Activated CD4-positive, alpha-beta T cell treated with anti-CD3 and anti-CD28 coated beads, Interleukin-2, amount 50 U/mL, for 16 hours (primary cell): ENCODE measurements around the gene C2CD4C.
"Not testable (repeated sequence)": the region's sequence is repeated elsewhere in the genome, so short reads cannot be mapped to it uniquely, and the experiment has no call there.

Experiments used
- DNase-seq: peaks from one replicate; pipeline ENCODE4 v3.0.0-alpha.2; 2020

Gene C2CD4C, protein sequence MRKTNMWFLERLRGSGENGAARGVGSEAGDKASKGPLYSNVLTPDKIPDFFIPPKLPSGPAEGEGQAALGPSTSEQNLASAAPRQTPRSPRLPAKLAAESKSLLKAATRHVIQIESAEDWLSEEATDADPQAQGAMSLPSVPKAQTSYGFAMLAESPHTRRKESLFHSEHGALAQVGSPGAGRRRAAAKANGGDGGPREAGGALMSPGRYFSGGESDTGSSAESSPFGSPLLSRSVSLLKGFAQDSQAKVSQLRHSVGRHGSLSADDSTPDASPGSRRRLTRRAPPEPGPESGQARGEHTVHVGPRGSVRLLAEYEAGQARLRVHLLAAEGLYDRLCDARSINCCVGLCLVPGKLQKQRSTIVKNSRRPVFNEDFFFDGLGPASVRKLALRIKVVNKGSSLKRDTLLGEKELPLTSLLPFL

DNA sequence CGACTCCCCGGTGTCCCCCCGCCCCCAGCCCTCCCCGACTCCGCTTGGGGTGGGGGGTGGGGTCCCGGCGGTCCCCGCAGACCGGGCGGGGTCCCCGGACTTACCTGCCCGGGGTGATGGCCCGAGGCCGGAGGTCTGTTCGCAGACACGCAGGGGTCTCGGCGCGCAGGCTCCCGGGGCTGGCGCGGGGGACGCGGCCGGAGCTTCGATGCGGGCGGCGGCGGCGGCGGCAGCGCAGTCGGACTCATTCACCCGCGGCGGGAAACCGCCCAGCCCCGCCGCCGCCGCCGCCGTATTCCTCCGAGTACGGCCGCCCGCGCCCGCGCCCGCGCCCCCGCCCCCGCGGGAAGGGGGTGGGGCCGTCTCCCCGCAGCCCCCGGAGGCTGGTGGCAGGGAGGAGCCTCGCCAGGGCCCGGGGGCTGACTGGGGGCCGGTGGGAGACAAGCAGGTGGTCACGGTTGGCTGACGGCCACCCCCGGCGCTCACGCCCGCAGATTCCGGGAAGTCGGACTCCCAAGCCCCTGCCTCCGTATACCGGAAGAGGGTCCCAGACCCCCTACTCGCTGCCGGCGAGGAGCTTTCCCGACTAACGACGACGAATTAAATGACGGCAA, at the start of gene C2CD4C:
TSS of gene C2CD4C (minus strand) at position 246 of the 614 bp plus-strand sequence. CDS start 786 bp downstream, outside the sequence.
- DNase-seq = no peak

DNA sequence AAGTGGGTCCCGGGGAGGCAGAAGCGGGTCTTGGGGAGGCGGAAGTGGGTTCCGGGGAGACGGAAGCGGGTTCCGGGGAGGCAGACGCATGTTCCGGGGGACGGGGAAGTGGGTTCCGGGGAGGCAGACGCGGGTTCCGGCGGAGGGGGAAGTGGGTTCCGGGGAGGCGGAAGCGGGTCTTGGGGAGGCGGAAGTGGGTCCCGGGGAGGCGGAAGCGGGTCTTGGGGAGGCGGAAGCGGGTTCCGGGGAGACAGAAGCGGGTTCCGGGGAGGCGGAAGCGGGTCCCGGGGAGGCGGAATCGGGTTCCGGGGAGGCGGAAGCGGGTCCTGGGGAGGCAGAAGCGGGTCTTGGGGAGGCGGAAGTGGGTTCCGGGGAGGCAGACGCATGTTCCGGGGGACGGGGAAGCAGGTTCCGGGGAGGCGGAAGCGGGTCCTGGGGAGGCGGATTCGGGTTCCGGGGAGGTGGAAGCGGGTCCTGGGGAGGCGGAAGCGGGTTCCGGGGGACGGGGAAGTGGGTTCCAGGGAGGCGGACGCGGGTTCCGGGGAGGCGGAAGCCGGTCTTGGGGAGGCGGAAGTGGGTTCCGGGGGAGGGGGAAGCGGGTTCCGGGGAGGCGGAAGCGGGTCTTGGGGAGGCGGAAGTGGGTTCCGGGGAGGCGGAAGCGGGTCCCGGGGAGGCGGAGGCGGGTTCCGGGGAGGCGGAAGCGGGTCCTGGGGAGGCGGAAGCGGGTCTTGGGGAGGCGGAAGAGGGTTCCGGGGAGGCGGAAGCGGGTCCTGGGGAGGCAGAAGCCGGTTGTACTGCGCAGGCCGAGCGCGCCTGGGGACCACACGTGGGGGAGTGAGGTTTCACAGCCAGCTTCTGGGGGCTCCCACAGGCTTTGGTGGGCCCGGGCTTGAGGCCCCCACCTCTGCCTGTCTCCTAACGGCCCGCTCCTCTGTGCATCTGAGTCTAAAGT, 49.4 kb upstream of the C2CD4C start:
- no peak for DNase-seq

DNA sequence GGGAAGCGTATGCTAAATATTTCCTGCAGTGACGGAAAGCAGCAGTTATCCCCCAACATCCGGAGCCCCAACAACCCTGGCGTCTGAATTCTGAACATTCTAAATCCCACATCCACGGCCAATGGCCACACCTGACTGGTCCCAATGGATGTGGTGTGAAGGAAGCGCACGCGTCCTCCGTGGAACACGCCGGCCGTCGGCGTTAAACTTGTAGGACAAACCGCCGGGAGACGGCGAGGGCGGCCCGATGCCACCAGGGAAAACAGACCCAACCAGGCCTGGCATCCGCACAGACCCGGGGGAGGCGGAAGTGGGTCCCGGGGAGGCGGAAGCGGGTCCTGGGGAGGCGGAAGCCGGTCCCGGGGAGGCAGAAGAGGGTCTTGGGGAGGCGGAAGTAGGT, 48.7 kb upstream of the C2CD4C start:
- no peak for DNase-seq

DNA sequence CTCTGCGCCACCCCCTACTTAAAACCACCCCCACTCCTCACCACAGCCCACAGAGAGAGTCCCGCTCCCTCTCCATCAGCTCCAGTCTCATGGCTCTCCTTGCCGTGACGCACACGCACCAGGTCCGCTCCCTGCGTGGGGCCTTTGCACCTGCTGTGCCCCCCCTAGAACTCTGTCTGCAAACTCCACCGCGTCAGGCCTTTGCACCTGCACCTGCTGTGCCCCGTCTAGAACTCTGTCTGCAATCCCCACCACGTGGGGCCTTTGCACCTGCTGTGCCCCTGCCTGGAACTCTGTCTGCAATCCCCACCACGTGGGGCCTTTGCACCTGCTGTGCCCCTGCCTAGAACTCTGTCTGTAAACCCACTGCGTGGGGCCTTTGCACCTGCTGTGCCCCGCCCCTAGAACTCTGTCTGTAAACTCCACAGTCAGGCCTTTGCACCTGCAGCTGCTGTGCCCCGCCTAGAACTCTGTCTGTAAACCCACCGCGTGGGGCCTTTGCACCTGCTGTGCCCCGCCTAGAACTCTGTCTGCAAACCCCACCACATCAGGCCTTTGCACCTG, 47.7 kb upstream of the C2CD4C start:
- DNase-seq = no peak

DNA sequence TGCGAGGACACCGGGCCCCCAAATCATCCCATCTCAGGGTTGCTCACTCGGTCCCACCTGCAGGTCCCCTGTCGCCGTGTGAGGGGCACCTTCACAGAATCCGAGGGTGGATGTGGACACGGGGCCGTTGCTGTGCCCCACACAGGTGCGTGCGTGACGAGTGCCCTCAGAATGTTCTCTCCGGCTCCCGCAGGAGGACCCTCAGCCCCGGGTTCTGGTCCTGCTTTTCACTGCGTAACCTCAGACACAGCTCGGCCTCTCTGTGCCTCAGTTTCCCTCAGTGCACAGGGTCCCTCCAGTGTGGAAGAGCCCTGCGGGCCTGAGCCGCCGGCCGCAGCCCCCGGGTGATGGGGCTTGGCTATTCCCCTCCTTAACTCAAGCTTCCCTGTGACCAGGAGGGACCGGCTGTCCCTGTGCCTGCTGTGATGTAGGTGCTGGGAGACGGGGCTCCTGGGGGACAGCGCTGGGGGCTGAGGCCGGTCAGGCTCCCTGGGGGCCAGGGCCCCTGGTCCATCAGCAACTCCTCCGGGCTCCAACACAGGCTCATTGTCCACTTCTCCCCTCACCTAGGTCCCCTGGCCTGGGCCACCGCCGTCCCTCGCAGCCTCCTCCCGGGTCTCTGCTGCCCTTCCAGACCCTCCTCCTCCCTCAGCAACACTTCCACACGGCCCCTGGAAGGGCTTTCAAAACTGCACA, 47.1 kb upstream of the C2CD4C start:
- DNase-seq = no peak

DNA sequence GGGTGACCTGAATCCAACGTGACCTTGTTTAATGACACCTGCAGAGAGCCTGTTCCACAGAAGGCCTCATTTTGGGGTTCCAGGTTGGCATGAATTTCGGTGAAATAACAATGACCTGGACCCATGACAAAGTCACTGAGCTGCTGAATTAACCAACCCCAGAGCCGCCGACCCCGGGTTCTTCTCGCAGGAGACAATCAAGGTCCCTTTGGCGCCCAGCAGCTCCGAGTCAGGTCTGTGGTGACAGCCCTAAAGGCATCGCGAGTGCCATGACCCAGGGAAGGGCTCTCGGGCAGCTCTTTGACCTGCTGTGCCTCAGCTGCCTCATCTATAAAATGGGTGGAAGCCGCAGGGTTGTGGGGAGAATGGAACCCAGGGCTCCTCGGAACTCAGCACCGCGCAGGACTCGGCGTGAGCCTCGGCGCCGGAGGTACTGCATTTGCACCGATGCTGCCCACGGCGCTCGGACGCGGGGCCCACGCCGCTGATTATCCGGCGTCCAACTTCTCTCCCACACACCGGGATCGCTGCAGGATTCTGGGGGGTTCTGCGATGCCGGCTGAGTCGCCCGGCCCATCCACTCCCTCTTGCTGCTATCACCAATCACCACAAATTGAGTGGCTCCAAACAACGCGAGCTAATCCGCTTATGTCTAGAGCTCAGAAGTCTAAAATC, 46.2 kb upstream of the C2CD4C start:
- DNase-seq = no peak

DNA sequence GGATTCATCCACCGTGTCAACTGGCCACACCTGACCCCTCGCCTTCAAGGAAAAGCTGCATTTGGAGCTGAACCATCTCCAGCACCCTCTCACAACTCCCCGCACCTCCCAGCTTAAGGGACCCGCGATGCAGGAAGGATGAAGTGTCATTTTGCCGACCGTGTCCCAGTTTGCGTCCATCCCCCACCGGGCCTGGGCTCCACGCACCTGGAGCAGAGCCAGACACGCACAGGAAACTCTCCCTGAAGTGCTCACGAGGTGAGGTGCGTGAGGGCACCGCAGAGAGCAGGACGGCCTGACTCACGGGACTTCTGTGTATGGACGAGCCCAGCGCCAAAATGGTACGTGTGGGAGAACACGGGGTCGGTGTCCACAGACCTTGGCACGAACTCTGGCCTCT, 44.7 kb upstream of the C2CD4C start:
- no peak for DNase-seq

DNA sequence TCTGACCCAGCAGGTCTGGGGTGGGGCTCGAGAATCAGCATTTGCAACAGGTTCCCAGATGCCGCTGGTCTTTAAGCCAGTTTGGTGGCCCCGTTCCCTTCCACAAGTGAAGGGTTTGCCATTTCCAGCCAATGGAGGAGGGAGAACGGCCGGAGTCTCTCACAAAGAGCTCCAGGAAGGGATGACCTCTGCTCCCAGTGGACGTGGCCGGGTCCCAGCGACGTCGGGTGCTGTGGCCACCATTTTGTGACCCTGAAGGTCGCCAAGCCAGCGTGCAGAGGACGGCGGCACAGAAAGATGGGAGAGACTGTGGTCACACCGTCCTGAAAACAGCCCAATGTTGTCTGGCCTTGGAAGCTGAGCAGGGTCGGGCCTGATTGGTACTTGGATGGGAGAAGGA, 43.9 kb upstream of the C2CD4C start:
- no peak for DNase-seq

DNA sequence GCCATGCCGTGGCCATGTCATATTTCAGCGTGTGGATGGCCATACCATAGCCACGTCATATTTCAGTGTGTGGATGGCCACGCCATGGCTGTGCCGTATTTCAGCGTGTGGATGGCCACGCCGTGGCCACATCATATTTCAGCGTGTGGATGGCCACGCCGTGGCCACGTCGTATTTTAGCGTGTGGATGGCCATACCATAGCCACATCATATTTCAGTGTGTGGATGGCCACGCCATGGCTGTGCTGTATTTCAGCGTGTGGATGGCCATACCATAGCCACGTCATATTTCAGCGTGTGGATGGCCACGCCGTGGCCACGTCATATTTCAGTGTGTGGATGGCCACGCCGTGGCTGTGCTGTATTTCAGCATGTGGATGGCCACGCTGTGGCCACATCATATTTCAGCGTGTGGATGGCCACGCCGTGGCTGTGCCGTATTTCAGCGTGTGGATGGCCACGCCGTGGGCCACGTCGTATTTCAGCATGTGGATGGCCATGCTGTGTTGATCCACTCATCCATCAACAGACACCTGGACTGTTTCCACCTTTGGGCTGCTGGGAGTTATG, 42.0 kb upstream of the C2CD4C start:
- not testable (repeated sequence) for DNase-seq

DNA sequence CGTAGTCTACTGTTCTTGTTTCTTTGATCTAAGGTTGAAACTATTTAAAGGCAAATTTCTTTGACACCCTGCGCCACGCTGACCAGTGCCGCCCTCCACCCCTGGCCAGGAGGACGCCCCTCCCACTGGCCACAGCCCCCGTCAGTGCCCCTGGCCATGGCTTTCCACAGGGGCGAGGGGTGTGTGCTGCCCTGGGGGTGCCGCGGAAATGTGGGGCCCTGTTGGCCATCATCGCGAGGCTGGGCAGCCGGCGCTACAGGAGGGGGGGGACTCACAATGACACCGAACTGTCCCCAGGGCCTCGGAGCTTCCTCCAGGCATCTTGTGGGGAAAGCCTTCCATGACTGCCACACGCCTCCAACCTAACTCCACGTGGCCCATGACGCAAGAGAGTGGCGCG, 41.0 kb upstream of the C2CD4C start:
- DNase-seq = no peak

DNA sequence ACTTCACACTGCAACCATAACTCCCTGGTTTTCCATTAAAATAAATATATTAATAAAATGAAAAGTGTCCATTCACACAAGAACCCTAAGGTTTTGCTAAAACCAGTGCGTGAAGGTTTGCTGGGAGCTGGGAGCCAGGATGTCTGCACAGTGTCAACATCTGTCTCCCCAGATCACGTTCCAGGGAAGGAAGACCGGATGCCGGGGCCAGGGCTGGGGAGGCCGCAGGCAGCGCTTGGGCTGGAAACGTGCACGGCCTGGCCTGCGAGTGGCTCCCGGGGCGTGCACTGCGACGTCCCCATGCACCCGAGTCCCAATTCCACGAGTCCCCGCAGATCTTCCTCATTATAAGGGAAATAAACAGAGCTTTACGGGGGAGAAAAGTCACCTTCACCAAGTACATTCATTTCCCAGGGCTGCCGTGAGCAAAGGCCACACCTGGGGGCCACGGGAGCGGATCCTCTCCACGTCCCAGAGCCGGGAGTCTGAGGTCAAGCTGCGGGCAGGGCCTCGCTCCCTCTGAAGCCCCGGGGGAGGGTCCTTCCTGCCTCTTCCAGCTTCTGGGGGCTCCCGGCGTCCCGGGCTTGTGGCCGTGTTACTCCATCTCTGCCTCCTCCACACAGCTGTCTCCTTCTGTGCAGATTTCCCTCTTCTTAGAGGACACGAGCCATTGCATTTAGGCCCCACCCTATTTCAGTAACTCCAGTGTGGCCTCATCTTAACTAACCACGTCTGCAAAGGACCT, 39.0 kb upstream of the C2CD4C start:
- no peak for DNase-seq

DNA sequence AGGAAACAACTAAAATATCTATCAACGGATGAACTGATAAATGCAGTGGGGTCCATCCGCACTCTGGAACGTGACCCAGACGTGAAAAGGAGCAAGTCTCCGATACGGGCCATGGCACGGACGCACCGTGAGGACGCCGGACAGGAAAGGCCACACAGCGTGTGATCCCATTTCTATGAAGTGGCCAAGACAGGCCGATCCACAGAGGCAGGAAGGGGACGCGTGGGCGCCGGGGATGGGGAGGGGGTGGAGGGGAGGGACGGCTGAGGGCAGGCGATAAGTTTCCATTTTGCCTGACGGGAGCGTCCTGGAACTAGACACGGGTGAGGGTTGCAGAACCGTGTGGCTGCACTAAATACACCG, 38.1 kb upstream of the C2CD4C start:
- no peak for DNase-seq

DNA sequence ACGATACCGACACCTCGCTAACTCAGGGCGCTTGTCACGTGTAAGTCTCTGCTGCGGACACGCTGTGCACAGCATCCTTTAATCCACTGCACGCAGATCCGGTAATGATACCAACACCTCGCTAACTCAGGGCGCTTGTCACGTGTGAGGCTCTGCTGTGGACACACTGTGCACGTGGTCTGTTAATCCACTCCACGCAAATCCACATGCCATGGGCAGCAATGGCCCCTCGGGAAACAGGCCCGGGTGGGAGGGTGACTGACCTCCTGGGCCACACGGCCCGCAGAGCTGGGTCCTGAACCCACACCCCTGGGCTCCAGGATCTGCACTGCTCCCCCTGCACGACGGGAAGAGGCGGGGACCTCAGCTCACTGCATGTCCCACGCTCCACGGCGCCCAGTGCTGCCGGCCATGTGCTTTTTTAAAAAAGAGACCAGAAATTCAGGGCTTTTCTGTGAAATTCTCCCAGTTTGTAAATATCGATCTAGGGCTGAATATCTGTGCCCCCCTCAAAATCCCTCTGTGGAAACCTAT, 35.8 kb upstream of the C2CD4C start:
- no peak for DNase-seq

DNA sequence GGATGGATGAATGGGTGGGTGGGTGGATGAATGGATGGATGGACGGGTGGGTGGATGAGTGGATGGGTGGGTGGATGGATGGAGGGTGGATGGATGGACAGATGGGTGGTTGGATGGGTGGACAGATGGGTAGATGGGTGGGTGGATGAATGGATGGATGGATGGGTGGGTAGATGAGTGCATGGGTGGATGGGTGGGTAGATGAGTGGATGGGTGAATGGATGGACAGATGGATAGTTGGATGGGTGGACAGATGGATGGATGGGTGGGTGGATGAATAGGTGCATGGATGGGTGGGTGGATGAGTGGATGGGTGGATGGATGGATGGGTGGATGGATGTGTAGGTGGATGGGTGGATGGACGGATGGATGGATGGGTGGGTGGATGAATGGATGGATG, 34.1 kb upstream of the C2CD4C start:
- DNase-seq = no peak

DNA sequence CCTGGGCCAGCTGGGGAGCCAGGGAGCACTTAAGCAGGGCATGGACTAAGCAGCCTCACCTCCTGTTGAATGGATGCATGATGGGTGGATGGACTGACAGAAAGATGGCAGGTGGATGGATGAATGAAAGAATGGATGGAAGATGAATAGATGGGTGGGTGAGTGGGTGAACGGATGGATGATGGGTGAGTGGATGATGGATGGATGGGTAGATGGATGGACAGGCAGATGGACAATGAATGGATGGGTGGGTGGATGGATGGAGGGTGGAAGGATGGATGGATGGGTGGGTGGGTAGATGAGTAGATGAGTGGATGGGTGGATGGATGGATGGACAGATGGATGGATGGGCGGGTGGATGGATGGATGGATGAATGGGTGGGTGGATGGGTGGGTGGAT, 33.1 kb upstream of the C2CD4C start:
- no peak for DNase-seq

DNA sequence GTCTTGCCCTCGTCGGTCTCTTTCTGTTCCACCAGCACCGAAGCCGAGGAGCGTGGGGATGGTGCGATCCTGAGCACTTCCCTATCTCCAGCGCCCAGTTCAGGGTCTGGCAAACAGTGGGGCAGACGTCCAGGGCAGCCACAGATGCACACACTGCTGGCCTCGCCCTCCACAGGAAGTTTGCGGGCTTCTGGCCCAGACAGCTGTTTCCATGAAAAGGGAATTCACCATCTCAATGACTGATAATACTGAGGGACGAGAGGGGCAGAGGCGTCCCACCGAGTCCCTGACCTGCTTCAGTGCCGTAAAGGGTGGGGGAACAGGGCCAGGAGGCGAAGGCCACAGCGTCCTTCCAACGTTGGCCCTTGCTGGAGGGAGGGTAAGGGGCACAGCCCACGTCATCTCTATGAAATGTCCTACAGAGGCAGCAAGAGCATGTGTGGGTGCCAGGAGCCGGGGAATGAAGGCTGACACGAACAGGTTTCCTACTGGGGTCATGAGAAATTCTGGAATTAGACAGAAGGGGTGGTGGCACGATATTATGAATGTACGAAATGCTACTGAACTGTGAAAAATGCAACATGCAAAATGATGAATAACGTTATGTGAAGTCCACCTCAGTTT, 32.4 kb upstream of the C2CD4C start:
- DNase-seq = no peak

DNA sequence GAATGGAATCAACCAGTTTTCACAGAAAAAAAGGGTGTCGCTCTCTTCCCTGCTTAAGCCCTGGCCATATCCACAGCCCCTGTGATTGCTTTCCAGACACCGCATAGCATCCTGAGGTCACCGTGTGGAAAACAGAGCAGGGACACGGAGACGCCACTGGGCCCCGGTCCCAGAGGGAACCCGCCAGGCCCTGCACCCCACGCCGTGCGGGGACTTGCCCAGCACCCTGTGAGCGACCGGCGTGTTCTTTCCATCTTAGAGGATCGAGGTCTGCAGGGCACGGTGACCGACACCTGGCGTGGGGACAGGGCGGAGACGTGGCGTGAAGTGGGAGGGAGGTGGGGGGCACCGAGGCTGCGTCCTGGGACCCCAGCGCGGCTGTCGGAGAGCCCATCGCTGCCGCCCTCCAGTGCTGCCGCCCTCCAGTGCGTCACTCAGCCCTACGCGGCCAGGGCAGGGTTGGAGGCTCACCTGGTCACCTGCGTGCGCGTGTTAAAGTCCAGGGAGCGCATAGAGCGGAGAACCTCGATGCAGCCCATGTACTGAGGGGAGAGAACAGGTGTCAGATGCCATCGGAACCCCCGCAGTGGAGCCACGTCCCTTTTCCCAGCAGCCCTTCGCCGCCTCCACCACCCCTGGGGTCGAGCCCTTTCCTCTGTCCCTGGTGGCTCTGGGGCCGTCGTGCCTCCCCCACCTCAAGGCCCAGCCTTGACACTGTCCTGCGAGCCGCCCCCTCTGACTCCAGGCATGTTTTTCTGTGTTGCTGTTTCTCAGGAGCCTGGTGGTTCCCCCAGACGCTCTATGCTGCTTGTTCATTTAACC, 31.7 kb upstream of the C2CD4C start:
- DNase-seq = no peak

DNA sequence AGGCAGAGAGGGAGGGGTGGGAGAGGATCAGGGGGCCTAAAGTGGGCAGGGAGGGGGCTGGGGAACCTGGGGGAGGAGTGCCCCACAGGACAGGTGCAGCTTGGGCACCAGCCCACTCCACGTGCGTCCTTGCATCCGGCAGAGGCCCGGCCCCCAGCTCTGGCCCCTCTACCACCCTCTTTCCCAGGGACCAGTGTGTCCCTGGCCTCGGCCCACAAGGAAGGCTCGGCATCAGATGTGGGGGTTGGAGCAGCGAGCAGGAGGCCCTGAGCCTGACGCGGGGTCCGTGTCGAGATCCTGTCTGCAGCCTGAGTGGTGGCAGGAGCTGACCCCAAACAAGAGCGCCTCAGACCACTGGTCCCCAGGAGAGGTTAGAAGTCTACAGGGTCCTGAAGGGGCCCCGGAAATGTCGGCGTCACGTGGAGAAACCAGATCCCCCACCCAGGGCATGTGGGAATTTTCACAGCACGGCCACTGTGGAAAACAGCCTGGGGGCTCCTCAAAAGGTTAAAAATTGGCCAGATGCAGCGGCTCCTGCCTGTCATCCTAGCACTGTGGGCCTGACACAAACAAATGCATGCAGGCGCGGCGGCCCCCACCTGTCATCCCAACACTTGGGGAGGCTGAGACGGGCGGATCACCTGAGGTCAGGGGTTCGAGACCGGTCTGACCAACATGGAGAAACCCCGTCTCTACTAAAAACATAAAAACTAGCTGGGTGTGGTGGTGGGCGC, 30.4 kb upstream of the C2CD4C start:
- DNase-seq = no peak
